OCI-LY7 (cell line): ENCODE results near the gene MREG. TPM values are rescaled to one million over a fixed set of nuclear protein-coding genes. Genes with fewer than 3 reads are reported as not detected.
"Not testable (repeated sequence)": the region's sequence is repeated elsewhere in the genome, so short reads cannot be mapped to it uniquely, and the experiment has no call there.

ENCODE experiments used
- BruUV-seq: library from RNA; stranded (reverse); fragments of 400-500 nt; replicated peaks from 2 replicates; lab custom pipeline; 2021; lab: Mats Ljungman, UMichigan
- CTCF ChIA-PET: fragments of 300-600 bp; sonication (Branson Sonifier 250); formaldehyde crosslinking; loops from one replicate; lab custom pipeline; 2022; ENCODE audit warnings: antibody characterized with exemption; ENCODE audit not compliant: unreplicated experiment; lab: Charles Lee
- POLR2A ChIA-PET: fragments of 300-600 bp; sonication (Branson Sonifier 250); formaldehyde crosslinking; loops from one replicate; lab custom pipeline; 2022; ENCODE audit warnings: antibody characterized with exemption; lab: Charles Lee
- DNase-seq: peaks from one replicate; pipeline ENCODE4 v3.0.0-alpha.2; 2015; ENCODE audit warnings: low spot score
- H2AFZ ChIP-seq: fragments of 200-600 bp; sonication (generic), shearing (Covaris generic); 2 replicates; pipeline ENCODE4 v1.6.1; 2014; ENCODE audit warnings: mild to moderate bottlenecking, antibody characterized with exemption, low read length, moderate library complexity
- H3K27ac ChIP-seq: fragments of 200-600 bp; sonication (generic); 2 replicates; pipeline ENCODE4 v1.5.1; 2014; ENCODE audit warnings: mixed run types, low read depth, mild to moderate bottlenecking, moderate library complexity, low read length, inconsistent platforms; ENCODE audit not compliant: poor library complexity, severe bottlenecking
- H3K36me3 ChIP-seq: fragments of 200-600 bp; sonication (generic); 2 replicates; pipeline ENCODE4 v1.6.1; 2014; ENCODE audit warnings: mild to moderate bottlenecking, antibody characterized with exemption, low read length, moderate library complexity, mixed read lengths; ENCODE audit not compliant: insufficient read depth
- H3K4me1 ChIP-seq: fragments of 200-600 bp; sonication (generic); 2 replicates; pipeline ENCODE4 v1.5.1; 2014; ENCODE audit warnings: mild to moderate bottlenecking, low read length; ENCODE audit not compliant: insufficient read depth, poor library complexity, severe bottlenecking
- H3K4me2 ChIP-seq: fragments of 200-600 bp; sonication (generic); 2 replicates; pipeline ENCODE4 v1.6.1; 2014; ENCODE audit warnings: mild to moderate bottlenecking, low read length
- H3K4me3 ChIP-seq: fragments of 200-600 bp; sonication (generic); 2 replicates; pipeline ENCODE4 v1.5.1; 2014; ENCODE audit warnings: mild to moderate bottlenecking, low read depth, low read length; ENCODE audit not compliant: poor library complexity, severe bottlenecking
- H3K79me2 ChIP-seq: fragments of 200-600 bp; sonication (generic); 2 replicates; pipeline ENCODE4 v1.6.1; 2016; ENCODE audit warnings: low read depth, mild to moderate bottlenecking, low read length, moderate library complexity, mixed read lengths; ENCODE audit not compliant: insufficient read depth
- H3K9me2 ChIP-seq: fragments of 200-600 bp; sonication (generic); 2 replicates; pipeline ENCODE4 v1.6.1; 2016; ENCODE audit warnings: mild to moderate bottlenecking, low read length, mixed read lengths; ENCODE audit not compliant: insufficient read depth
- H3K9me3 ChIP-seq: fragments of 200-600 bp; sonication (generic); 2 replicates; pipeline ENCODE4 v1.6.1; 2014; ENCODE audit warnings: mild to moderate bottlenecking, mixed run types, low read length, mixed read lengths
- H4K20me1 ChIP-seq: fragments of 200-600 bp; sonication (generic); 2 replicates; pipeline ENCODE4 v1.6.1; 2014; ENCODE audit warnings: mild to moderate bottlenecking, antibody characterized with exemption, low read length, moderate library complexity, mixed read lengths; ENCODE audit not compliant: insufficient read depth
- CTCF ChIP-seq: fragments of 200-600 bp; sonication (generic); conservative IDR thresholded peaks from 2 replicates; pipeline ENCODE4 v1.5.1; 2014; ENCODE audit warnings: mild to moderate bottlenecking, antibody characterized with exemption, low read length, moderate library complexity, mixed read lengths
- EZH2phosphoT487 ChIP-seq: fragments of 200-600 bp; sonication (generic); IDR thresholded peaks from 2 replicates; pipeline ENCODE4 v1.6.1; 2018; ENCODE audit warnings: low read depth, borderline replicate concordance, mild to moderate bottlenecking, mixed run types, antibody characterized with exemption, low read length, moderate library complexity, mixed read lengths
- intact Hi-C: fragments of 100-400 bp; cut with micrococcal nuclease; formaldehyde crosslinking; loops from one replicate; pipeline ENCODE4 v1.10.0; 2022; ENCODE audit not compliant: unreplicated experiment
- total RNA-seq, 2 experiments: library from RNA; depleted of rRNA in 1 of 2; stranded (reverse); fragments of >200 nt in 1 of 2; shearing (Covaris generic) in 1 of 2; gene quantifications; 2 replicates each; pipeline ENCODE4 v1.2.3, GENCODE V29; 2014 to 2022

MREG gene
- total RNA-seq, 2 experiments from 2014 or later, result 5.6 to 9.3 TPM

GRCh38 chr2:215928086-215928485 lies 85.3 kb downstream of the MREG start:
- Histone ChIP-seq H3K9me2 (no peaks in the 10 kb centered on the region), H3K79me2 (no peaks in the 10 kb centered on the region), H3K27ac (no peak overlapping the region), H3K36me3 (no peaks in the 10 kb centered on the region), H3K4me2 (no peak overlapping the region), H2AFZ (no peak overlapping the region), H3K4me1 (no peaks in the 10 kb centered on the region), H3K9me3 (no peaks in the 10 kb centered on the region), H4K20me1 (no peaks in the 10 kb centered on the region), H3K4me3 (no peak overlapping the region)
- no peak for DNase-seq
- ChIA-PET POLR2A (no interaction called here), CTCF (no interaction called here)
- no TSS peak for BruUV-seq
- TF ChIP-seq EZH2phosphoT487, result no peak
- no peak for TF ChIP-seq CTCF
- intact Hi-C loops, result loop anchor here (10.0 kb wide), 1 partner anchor 373 kb away; no protein-coding TSS in a partner anchor

- intact Hi-C loops, result loop anchor here (10.0 kb wide), 1 partner anchor 372 kb away; no protein-coding TSS in a partner anchor
- H3K9me3 ChIP-seq, H3K4me2 ChIP-seq, H3K9me2 ChIP-seq, H3K79me2 ChIP-seq, H4K20me1 ChIP-seq, H3K4me1 ChIP-seq, BruUV-seq, H2AFZ ChIP-seq, H3K27ac ChIP-seq, H3K36me3 ChIP-seq, CTCF ChIA-PET, POLR2A ChIA-PET, H3K4me3 ChIP-seq, DNase-seq: not testable (repeated sequence)
Observed at GRCh38 chr2:215926992-215927391, 86.4 kb downstream of the MREG start.

GRCh38 chr2:215921895-215922294 lies 91.5 kb downstream of the MREG start:
- H3K9me2 ChIP-seq, result no peaks in the 10 kb centered on the region
- H2AFZ ChIP-seq, result no peak overlapping the region
- H3K79me2 ChIP-seq, result no peaks in the 10 kb centered on the region
- H3K9me3 ChIP-seq, result no peaks in the 10 kb centered on the region
- H4K20me1 ChIP-seq, result no peaks in the 10 kb centered on the region
- TF ChIP-seq CTCF (no peak), EZH2phosphoT487 (no peak)
- H3K36me3 ChIP-seq, result no peaks in the 10 kb centered on the region
- DNase-seq, result no peak
- H3K4me3 ChIP-seq, result no peak overlapping the region
- H3K27ac ChIP-seq, result no peak overlapping the region
- BruUV-seq, result no TSS peak
- ChIA-PET POLR2A (no interaction called here), CTCF (no interaction called here)
- intact Hi-C loops, result loop anchor here (10.0 kb wide), 1 partner anchor 367 kb away; no protein-coding TSS in a partner anchor
- H3K4me1 ChIP-seq, result no peaks in the 10 kb centered on the region
- no peak overlapping the region for H3K4me2 ChIP-seq
